ENCODE results near the gene FOLR2.

The FOLR2 gene

GRCh38 chr11:72229925-72230763, 13.6 kb downstream of the FOLR2 start:
- DNase-seq (ENCODE audit: low read depth in 2 of 2), result no peak

GRCh38 chr11:72230764-72231365, 14.3 kb downstream of the FOLR2 start:
- DNase-seq (ENCODE audit: low read depth in 2 of 2), result no peak

GRCh38 chr11:72231396-72232259, 15.0 kb downstream of the FOLR2 start:
- DNase-seq (ENCODE audit: low read depth in 2 of 2), result no peak

- no peak for DNase-seq (ENCODE audit: low read depth in 2 of 2)
These were observed 15.9 kb downstream of the FOLR2 start for GRCh38 chr11:72232260-72233055.

GRCh38 chr11:72233056-72233772, 16.6 kb downstream of the FOLR2 start:
- no peak for DNase-seq (ENCODE audit: low read depth in 2 of 2)

GRCh38 chr11:72233773-72234513, 17.3 kb downstream of the FOLR2 start:
- no peak for DNase-seq (ENCODE audit: low read depth in 2 of 2)

GRCh38 chr11:72234514-72234830, 17.9 kb downstream of the FOLR2 start:
- no peak for DNase-seq (ENCODE audit: low read depth in 2 of 2)

GRCh38 chr11:72234920-72235319, 18.3 kb downstream of the FOLR2 start:
- DNase-seq (ENCODE audit: low read depth in 2 of 2), result no peak

- no peak for DNase-seq (ENCODE audit: low read depth in 2 of 2)
These were observed 18.9 kb downstream of the FOLR2 start for GRCh38 chr11:72235351-72236057.

- DNase-seq (ENCODE audit: low read depth in 2 of 2), result no peak
These were observed 19.6 kb downstream of the FOLR2 start for GRCh38 chr11:72236083-72236697.

GRCh38 chr11:72236774-72237111, 20.1 kb downstream of the FOLR2 start:
- DNase-seq (ENCODE audit: low read depth in 2 of 2), result no peak

- no peak for DNase-seq (ENCODE audit: low read depth in 2 of 2)
These were observed 20.7 kb downstream of the FOLR2 start for GRCh38 chr11:72237112-72237931.

GRCh38 chr11:72238040-72238450, 21.5 kb downstream of the FOLR2 start:
- DNase-seq (ENCODE audit: low read depth in 2 of 2), result no peak

GRCh38 chr11:72238492-72239312, 22.1 kb downstream of the FOLR2 start:
- DNase-seq (ENCODE audit: low read depth in 2 of 2), result no peak

- no peak for DNase-seq (ENCODE audit: low read depth in 2 of 2)
These were observed 22.8 kb downstream of the FOLR2 start for GRCh38 chr11:72239313-72239848.

- no peak for DNase-seq (ENCODE audit: low read depth in 2 of 2)
These were observed 23.4 kb downstream of the FOLR2 start for GRCh38 chr11:72239849-72240460.

Measured in stimulated activated CD8-positive, alpha-beta memory T cell treated with anti-CD3 and anti-CD28 coated beads, Interleukin-7, amount 100 ng/mL, for 1 hour (primary cell).